Ovary (tissue), 3 donors: ENCODE measurements around the gene CEMIP.

Experiments used
- POLR2A ChIP-seq: fragments of 450-650 bp; IDR thresholded peaks from one replicate; pipeline ENCODE4 v1.6.1; 2017; ENCODE audit warnings: antibody characterized with exemption, mild to moderate bottlenecking, moderate library complexity
- TF ChIP-seq, protein P1 (sequence below), 3 donors: fragments of 450-650 bp in 2 of 3; fragments of 200-600 bp in 1 of 3; IDR thresholded peaks; one replicate each; pipeline versions ENCODE4 v1.5.1 to v1.8.0; 2016 to 2022; ENCODE audit warnings: antibody characterized with exemption in 3 of 3, mild to moderate bottlenecking in 1 of 3
- donor health status: DM: no; HTN: no; CAD: no.

DNA sequence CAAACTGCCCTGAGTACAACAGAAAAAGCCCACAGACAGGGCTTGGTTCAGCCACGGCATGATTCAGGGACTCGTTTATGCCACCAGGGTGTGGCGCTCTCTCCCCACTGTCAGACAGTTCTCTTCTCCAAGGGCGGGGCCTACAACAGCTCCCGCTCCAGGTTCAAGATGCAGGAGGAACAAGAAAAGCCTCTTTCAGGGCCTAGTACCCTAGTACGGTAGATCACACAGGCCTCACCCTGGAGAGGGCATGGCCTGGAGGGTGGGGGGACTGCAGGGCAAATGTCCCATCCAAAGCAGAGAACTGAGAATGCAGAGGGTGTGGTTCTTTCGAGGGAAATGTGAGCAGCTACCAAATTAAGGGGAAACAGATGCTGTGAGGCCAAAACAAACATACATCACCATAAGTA is 198.5 kb downstream of the CEMIP start:
- TF ChIP-seq, protein P1, sequence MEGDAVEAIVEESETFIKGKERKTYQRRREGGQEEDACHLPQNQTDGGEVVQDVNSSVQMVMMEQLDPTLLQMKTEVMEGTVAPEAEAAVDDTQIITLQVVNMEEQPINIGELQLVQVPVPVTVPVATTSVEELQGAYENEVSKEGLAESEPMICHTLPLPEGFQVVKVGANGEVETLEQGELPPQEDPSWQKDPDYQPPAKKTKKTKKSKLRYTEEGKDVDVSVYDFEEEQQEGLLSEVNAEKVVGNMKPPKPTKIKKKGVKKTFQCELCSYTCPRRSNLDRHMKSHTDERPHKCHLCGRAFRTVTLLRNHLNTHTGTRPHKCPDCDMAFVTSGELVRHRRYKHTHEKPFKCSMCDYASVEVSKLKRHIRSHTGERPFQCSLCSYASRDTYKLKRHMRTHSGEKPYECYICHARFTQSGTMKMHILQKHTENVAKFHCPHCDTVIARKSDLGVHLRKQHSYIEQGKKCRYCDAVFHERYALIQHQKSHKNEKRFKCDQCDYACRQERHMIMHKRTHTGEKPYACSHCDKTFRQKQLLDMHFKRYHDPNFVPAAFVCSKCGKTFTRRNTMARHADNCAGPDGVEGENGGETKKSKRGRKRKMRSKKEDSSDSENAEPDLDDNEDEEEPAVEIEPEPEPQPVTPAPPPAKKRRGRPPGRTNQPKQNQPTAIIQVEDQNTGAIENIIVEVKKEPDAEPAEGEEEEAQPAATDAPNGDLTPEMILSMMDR (IDR thresholded peaks at IDR 0.05), result peak in 1 of 3 donors; percentile 27
- TF ChIP-seq POLR2A, result no peak
